VCaP (cell line): ENCODE data around the gene PRDX2.
"Not testable (repeated sequence)": the region's sequence is repeated elsewhere in the genome, so short reads cannot be mapped to it uniquely, and the experiment has no call there.

Source experiments
- H3K27ac ChIP-seq: fragments of 450-650 bp; 2 replicates; pipeline ENCODE4 v1.5.1; 2017
- CTCF ChIP-seq: fragments of 450-650 bp; conservative IDR thresholded peaks from 2 replicates; pipeline ENCODE4 v1.5.1; 2017; ENCODE audit warnings: mild to moderate bottlenecking, moderate library complexity

Gene PRDX2

GRCh38 chr19:12801466-12802266 lies at the start of gene PRDX2, which contains the start of gene THSD8:
Gene PRDX2 (minus strand): TSS chr19:12801800. CDS start chr19:12801261, 539 bp downstream.
Gene THSD8 (plus strand): TSS chr19:12802069. CDS start chr19:12802072, 3 bp downstream.
- TF ChIP-seq CTCF = no peak
- H3K27ac ChIP-seq = peak within 1 kb of the TSS; percentile 92

- TF ChIP-seq CTCF = peak; percentile 98
- peak overlapping the region; percentile 44; the same call in 1 of the 2 replicates for H3K27ac ChIP-seq
Observed at GRCh38 chr19:12847159-12848139, 45.8 kb upstream of the PRDX2 start.

- H3K27ac ChIP-seq = not testable (repeated sequence)
Observed at GRCh38 chr19:12846613-12847012, 45.0 kb upstream of the PRDX2 start.

GRCh38 chr19:12843999-12844732 lies 42.6 kb upstream of the PRDX2 start:
- H3K27ac ChIP-seq = no peak overlapping the region
- TF ChIP-seq CTCF = no peak

- no peak for TF ChIP-seq CTCF
Observed at GRCh38 chr19:12843328-12843727, 41.7 kb upstream of the PRDX2 start.

GRCh38 chr19:12842511-12842910 lies 40.9 kb upstream of the PRDX2 start:
- TF ChIP-seq CTCF = no peak

More at GRCh38 chr19:12843328-12843727, 41.7 kb upstream of the PRDX2 start:
- no peak overlapping the region for H3K27ac ChIP-seq

GRCh38 chr19:12841094-12841493 lies 39.5 kb upstream of the PRDX2 start:
- TF ChIP-seq CTCF = no peak
- no peak overlapping the region for H3K27ac ChIP-seq

More at GRCh38 chr19:12842511-12842910, 40.9 kb upstream of the PRDX2 start:
- H3K27ac ChIP-seq = no peak overlapping the region
